ENCODE data around the gene STAC2.

DNA sequence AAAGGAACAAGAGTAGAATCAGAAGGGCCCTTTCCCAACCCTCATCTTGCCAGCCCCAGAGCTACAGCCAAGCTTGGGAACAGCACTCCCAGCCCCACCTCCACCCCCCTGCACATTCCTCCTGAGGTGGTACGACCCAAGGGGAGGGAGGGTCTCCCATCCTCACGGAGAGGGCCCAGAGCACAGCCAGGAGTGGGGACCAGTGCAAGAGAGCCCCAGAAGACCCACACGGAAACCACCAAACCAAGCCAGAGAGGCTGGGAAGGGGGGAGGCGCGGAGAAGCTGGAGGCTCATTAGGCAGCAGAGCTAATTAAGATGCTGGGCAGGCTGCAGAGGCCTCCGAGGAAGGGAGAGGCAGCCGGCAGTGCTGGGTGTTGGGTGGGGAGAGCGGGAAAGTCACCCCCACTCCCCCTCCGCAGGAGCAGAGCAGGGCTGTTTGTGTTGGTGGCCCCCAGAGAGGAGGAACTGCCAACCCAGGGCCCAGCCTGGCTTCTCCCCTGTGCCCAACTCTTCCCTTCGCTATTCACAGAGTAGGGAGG lies 30.7 kb downstream of the STAC2 start:
- TF ChIP-seq EP300 (IDR thresholded peaks at IDR 0.05; ENCODE audit: borderline replicate concordance in 1 of 2, low read depth in 1 of 2, low read length in 1 of 2) (no peak), RAD21 (IDR thresholded peaks at IDR 0.05; ENCODE audit: low read length) (no peak)

Measured in SK-N-SH (cell line).